Erythroblast (primary cell): ENCODE measurements around the gene BFSP1.

Experiments
- GATA1 ChIP-seq: IDR thresholded peaks from 2 replicates; pipeline ENCODE4 v1.6.1; 2011; ENCODE audit warnings: low read depth, mild to moderate bottlenecking, control low read depth, low read length, moderate library complexity
- POLR2A ChIP-seq: IDR thresholded peaks from 2 replicates; pipeline ENCODE4 v1.6.1; 2011; ENCODE audit warnings: mild to moderate bottlenecking, low read length

- TF ChIP-seq POLR2A (no peak), GATA1 (no peak)
These were observed 37.9 kb upstream of the BFSP1 start for GRCh38 chr20:17568972-17569521.
